ENCODE results near the gene NAA16.
"Not testable (repeated sequence)": the region's sequence is repeated elsewhere in the genome, so short reads cannot be mapped to it uniquely, and the experiment has no call there.

DNA sequence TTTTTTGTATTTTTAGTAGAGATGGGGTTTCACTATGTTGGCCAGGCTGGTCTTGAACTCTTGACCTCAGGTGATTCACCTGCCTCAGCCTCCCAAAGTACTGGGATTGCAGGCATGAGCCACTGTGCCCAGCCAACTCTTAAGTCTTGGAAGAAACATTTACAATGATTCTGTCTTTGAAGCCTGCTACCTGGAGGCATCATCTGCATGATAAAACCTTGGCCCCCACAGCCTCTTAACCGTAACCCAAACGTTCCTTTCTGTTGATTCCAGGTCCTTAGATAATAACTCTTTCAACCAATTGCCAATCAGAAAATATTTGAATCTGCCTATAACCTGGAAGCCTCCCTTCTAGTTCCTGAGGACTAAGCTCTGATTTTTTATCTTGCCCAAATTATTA lies 31.9 kb upstream of the NAA16 start:
- TF ChIP-seq TCF4 (CRISPR knock-in tag; IDR thresholded peaks at IDR 0.05; ENCODE audit: borderline replicate concordance); PPARA (CRISPR knock-in tag; IDR thresholded peaks at IDR 0.05; ENCODE audit: borderline replicate concordance); ZFP3 (CRISPR knock-in tag; IDR thresholded peaks at IDR 0.05); ESRRG (CRISPR knock-in tag; IDR thresholded peaks at IDR 0.05); TOX (CRISPR knock-in tag; IDR thresholded peaks at IDR 0.05; ENCODE audit: borderline replicate concordance); ZFP30 (CRISPR knock-in tag; IDR thresholded peaks at IDR 0.05); ZNF565 (CRISPR knock-in tag; conservative IDR thresholded peaks at IDR 0.05; ENCODE audit: low read depth); GLIS3 (CRISPR knock-in tag; IDR thresholded peaks at IDR 0.05); RARB (CRISPR knock-in tag; IDR thresholded peaks at IDR 0.05); ISL1 (CRISPR knock-in tag; IDR thresholded peaks at IDR 0.05); ZNF70 (CRISPR knock-in tag; IDR thresholded peaks at IDR 0.05): not testable (repeated sequence)
- TF ChIP-seq, protein P1, sequence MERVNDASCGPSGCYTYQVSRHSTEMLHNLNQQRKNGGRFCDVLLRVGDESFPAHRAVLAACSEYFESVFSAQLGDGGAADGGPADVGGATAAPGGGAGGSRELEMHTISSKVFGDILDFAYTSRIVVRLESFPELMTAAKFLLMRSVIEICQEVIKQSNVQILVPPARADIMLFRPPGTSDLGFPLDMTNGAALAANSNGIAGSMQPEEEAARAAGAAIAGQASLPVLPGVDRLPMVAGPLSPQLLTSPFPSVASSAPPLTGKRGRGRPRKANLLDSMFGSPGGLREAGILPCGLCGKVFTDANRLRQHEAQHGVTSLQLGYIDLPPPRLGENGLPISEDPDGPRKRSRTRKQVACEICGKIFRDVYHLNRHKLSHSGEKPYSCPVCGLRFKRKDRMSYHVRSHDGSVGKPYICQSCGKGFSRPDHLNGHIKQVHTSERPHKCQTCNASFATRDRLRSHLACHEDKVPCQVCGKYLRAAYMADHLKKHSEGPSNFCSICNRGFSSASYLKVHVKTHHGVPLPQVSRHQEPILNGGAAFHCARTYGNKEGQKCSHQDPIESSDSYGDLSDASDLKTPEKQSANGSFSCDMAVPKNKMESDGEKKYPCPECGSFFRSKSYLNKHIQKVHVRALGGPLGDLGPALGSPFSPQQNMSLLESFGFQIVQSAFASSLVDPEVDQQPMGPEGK (CRISPR knock-in tag; IDR thresholded peaks at IDR 0.05; ENCODE audit: borderline replicate concordance): not testable (repeated sequence)
- TF ChIP-seq, protein P2, sequence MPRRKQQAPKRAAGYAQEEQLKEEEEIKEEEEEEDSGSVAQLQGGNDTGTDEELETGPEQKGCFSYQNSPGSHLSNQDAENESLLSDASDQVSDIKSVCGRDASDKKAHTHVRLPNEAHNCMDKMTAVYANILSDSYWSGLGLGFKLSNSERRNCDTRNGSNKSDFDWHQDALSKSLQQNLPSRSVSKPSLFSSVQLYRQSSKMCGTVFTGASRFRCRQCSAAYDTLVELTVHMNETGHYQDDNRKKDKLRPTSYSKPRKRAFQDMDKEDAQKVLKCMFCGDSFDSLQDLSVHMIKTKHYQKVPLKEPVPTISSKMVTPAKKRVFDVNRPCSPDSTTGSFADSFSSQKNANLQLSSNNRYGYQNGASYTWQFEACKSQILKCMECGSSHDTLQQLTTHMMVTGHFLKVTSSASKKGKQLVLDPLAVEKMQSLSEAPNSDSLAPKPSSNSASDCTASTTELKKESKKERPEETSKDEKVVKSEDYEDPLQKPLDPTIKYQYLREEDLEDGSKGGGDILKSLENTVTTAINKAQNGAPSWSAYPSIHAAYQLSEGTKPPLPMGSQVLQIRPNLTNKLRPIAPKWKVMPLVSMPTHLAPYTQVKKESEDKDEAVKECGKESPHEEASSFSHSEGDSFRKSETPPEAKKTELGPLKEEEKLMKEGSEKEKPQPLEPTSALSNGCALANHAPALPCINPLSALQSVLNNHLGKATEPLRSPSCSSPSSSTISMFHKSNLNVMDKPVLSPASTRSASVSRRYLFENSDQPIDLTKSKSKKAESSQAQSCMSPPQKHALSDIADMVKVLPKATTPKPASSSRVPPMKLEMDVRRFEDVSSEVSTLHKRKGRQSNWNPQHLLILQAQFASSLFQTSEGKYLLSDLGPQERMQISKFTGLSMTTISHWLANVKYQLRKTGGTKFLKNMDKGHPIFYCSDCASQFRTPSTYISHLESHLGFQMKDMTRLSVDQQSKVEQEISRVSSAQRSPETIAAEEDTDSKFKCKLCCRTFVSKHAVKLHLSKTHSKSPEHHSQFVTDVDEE (CRISPR knock-in tag; IDR thresholded peaks at IDR 0.05): not testable (repeated sequence)
- TF ChIP-seq, protein P3, sequence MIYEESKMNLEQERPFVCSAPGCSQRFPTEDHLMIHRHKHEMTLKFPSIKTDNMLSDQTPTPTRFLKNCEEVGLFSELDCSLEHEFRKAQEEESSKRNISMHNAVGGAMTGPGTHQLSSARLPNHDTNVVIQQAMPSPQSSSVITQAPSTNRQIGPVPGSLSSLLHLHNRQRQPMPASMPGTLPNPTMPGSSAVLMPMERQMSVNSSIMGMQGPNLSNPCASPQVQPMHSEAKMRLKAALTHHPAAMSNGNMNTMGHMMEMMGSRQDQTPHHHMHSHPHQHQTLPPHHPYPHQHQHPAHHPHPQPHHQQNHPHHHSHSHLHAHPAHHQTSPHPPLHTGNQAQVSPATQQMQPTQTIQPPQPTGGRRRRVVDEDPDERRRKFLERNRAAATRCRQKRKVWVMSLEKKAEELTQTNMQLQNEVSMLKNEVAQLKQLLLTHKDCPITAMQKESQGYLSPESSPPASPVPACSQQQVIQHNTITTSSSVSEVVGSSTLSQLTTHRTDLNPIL (CRISPR knock-in tag; IDR thresholded peaks at IDR 0.05; ENCODE audit: low read depth): not testable (repeated sequence)
